K562 (cell line): ENCODE data around the gene MAP10. TPM values are rescaled to one million over a fixed set of nuclear protein-coding genes. Genes with fewer than 3 reads are reported as not detected.
A peak's percentile ranks its signal among the peaks of the same experiment; 100 is the strongest.

ENCODE experiments used
- BACH1 ChIP-seq: fragments of 200-800 bp; sonication (Bioruptor generic); IDR thresholded peaks from 2 replicates; pipeline ENCODE4 v1.6.1; 2016; ENCODE audit warnings: missing genetic modification characterization, missing compliant biosample characterization
- BRD9 ChIP-seq: fragments of 450-650 bp; IDR thresholded peaks from 2 replicates; pipeline ENCODE4 v1.6.1; 2018; ENCODE audit warnings: low read depth; ENCODE audit not compliant: partially characterized antibody
- ETV1 ChIP-seq: fragments of 450-650 bp; conservative IDR thresholded peaks from 2 replicates; pipeline ENCODE4 v1.6.1; 2016; ENCODE audit warnings: missing genetic modification characterization, control low read depth, low read depth, missing compliant biosample characterization
- FOXM1 ChIP-seq, 2 experiments: fragments of 450-650 bp in 1 of 2; sonication (generic) in 1 of 2; formaldehyde crosslinking in 1 of 2; IDR thresholded peaks; 2 replicates each; pipeline versions ENCODE4 v1.6.1 to v1.9.0; 2017 to 2022; ENCODE audit warnings: low read depth in 2 of 2, mild to moderate bottlenecking in 2 of 2, missing genetic modification reagents in 1 of 2, moderate library complexity in 1 of 2
- GABPB1 ChIP-seq: sonication (generic); formaldehyde crosslinking; IDR thresholded peaks from 2 replicates; pipeline ENCODE4 v1.8.0; 2022; ENCODE audit warnings: mild to moderate bottlenecking, missing genetic modification reagents
- HNRNPH1 ChIP-seq: fragments of 200-400 bp; formaldehyde crosslinking; optimal IDR thresholded peaks from 2 replicates; pipeline ENCODE3; 2017; ENCODE audit warnings: low read depth, mild to moderate bottlenecking, low read length, moderate library complexity
- MAFF ChIP-seq: IDR thresholded peaks from 2 replicates; pipeline ENCODE4 v1.6.1; 2012; ENCODE audit warnings: low read length, improper control_type of control experiment
- MAFG ChIP-seq: fragments of 450-650 bp; conservative IDR thresholded peaks from 2 replicates; pipeline ENCODE4 v1.6.1; 2016; ENCODE audit warnings: missing genetic modification characterization, missing compliant biosample characterization
- MAFK ChIP-seq: IDR thresholded peaks from 2 replicates; pipeline ENCODE4 v1.6.1; 2011; ENCODE audit warnings: low read length, improper control_type of control experiment
- NFE2 ChIP-seq: IDR thresholded peaks from 2 replicates; pipeline ENCODE4 v1.6.1; 2014; ENCODE audit warnings: antibody characterized with exemption, low read depth
- NFYB ChIP-seq: IDR thresholded peaks from 2 replicates; pipeline ENCODE4 v1.6.1; 2011; ENCODE audit warnings: mild to moderate bottlenecking, moderate library complexity; ENCODE audit not compliant: insufficient read length; ENCODE audit errors: extremely low read depth
- NONO ChIP-seq, 2 experiments: fragments of 200-400 bp in 1 of 2; fragments of 450-650 bp in 1 of 2; formaldehyde crosslinking in 1 of 2; IDR thresholded peaks; 2 replicates each; pipeline ENCODE4 v1.6.1; 2017; ENCODE audit warnings: low read depth in 2 of 2, mild to moderate bottlenecking in 2 of 2, moderate library complexity in 2 of 2, low read length in 1 of 2
- PHB2 ChIP-seq: fragments of 450-650 bp; IDR thresholded peaks from 2 replicates; pipeline ENCODE4 v1.6.1; 2017; ENCODE audit warnings: low read depth
- PHF8 ChIP-seq: fragments of 200-600 bp; sonication (generic); IDR thresholded peaks from 2 replicates; pipeline ENCODE4 v1.6.1; 2012; ENCODE audit warnings: mixed run types, mild to moderate bottlenecking, inconsistent platforms, low read length, moderate library complexity, borderline replicate concordance
- PPARD ChIP-seq: fragments of 250-450 bp; sonication (Bioruptor Pico); IDR thresholded peaks from 2 replicates; pipeline ENCODE4 v1.8.0; 2022; ENCODE audit warnings: inconsistent platforms, mild to moderate bottlenecking, moderate library complexity
- SIN3B ChIP-seq: fragments of 450-650 bp; IDR thresholded peaks from 2 replicates; pipeline ENCODE4 v1.6.1; 2017; ENCODE audit warnings: low read depth, mild to moderate bottlenecking, moderate library complexity
- SMARCC2 ChIP-seq: fragments of 450-650 bp; IDR thresholded peaks from 2 replicates; pipeline ENCODE4 v1.6.1; 2017; ENCODE audit warnings: antibody characterized with exemption, moderate library complexity, mild to moderate bottlenecking, low read depth
- SNRNP70 ChIP-seq: fragments of 200-400 bp; formaldehyde crosslinking; optimal IDR thresholded peaks from 2 replicates; pipeline ENCODE3; 2017; ENCODE audit warnings: low read depth, low read length
- TRIM24 ChIP-seq, 2 experiments: fragments of 450-650 bp; IDR thresholded peaks; 2 replicates each; pipeline ENCODE4 v1.6.1; 2016
- TRIM28 ChIP-seq: fragments of 450-650 bp; IDR thresholded peaks from 2 replicates; pipeline ENCODE4 v1.6.1; 2017
- ZFX ChIP-seq: sonication (generic); formaldehyde crosslinking; IDR thresholded peaks from 2 replicates; pipeline ENCODE4 v1.8.0; 2022; ENCODE audit warnings: mild to moderate bottlenecking, missing genetic modification reagents, moderate library complexity
- ZNF133 ChIP-seq: fragments of 250-450 bp; sonication (Bioruptor Pico); IDR thresholded peaks from 2 replicates; pipeline ENCODE4 v1.4.0; 2020; ENCODE audit warnings: mild to moderate bottlenecking
- ZNF316 ChIP-seq: fragments of 450-650 bp; IDR thresholded peaks from 2 replicates; pipeline ENCODE4 v1.6.1; 2016
- ZNF324 ChIP-seq: fragments of 250-450 bp; sonication (Bioruptor Pico); IDR thresholded peaks from 2 replicates; pipeline ENCODE4 v1.4.0; 2020; ENCODE audit warnings: mild to moderate bottlenecking
- ZNF507 ChIP-seq: conservative IDR thresholded peaks from 2 replicates; pipeline ENCODE4 v1.6.1; 2017; ENCODE audit warnings: missing genetic modification characterization, missing compliant biosample characterization
- ZSCAN32 ChIP-seq: fragments of 450-650 bp; formaldehyde crosslinking; IDR thresholded peaks from 2 replicates; pipeline ENCODE4 v1.4.0; 2020; ENCODE audit warnings: mild to moderate bottlenecking, moderate library complexity
- polyA plus RNA-seq, 8 experiments: library from polyadenylated mRNA; depleted of rRNA in 4 of 8; stranded (reverse) in 5 of 8; unstranded in 3 of 8; fragments of >200 nt; fragmentation: Nextera tagmentation in 2 of 8; fragmentation: Illumina TruSeq in 1 of 8; extraction: Ambion mirVana in 2 of 8; extraction: Trizol in 1 of 8; gene quantifications; 2 replicates each; pipeline versions ENCODE4 v1.2.1 to v1.2.3, GENCODE V29; 2011 to 2014; ENCODE audit warnings: inconsistent platforms in 1 of 8, missing spikeins in 1 of 8
- total RNA-seq, 7 experiments: library from RNA; depleted of rRNA in 6 of 7; stranded (reverse); fragments of >200 nt in 6 of 7; fragmentation: Illumina TruSeq in 2 of 7; extraction: Trizol in 2 of 7; gene quantifications; 2 replicates each; pipeline versions ENCODE4 v1.2.1 to v1.2.3, GENCODE V29; 2011 to 2021; ENCODE audit warnings: low replicate concordance in 1 of 7
- TF ChIP-seq, protein P1 (sequence below): fragments of 450-650 bp; IDR thresholded peaks from 2 replicates; pipeline ENCODE4 v1.6.1; 2016; ENCODE audit warnings: borderline replicate concordance
- TF ChIP-seq, protein P2 (sequence below): sonication (generic); formaldehyde crosslinking; IDR thresholded peaks from 2 replicates; pipeline ENCODE4 v1.8.0; 2022; ENCODE audit warnings: missing genetic modification reagents, mild to moderate bottlenecking, borderline replicate concordance
- TF ChIP-seq, protein P3 (sequence below), 2 experiments: fragments of 450-650 bp in 1 of 2; sonication (generic) in 1 of 2; formaldehyde crosslinking; conservative IDR thresholded peaks; 2 replicates each; pipeline versions ENCODE4 v1.4.0 to v1.8.1; 2020 to 2022; ENCODE audit warnings: mild to moderate bottlenecking in 1 of 2, missing genetic modification reagents in 1 of 2
- TF ChIP-seq, protein P4 (sequence below): fragments of 250-450 bp; sonication (Bioruptor Pico); IDR thresholded peaks from 2 replicates; pipeline ENCODE4 v1.8.0; 2021; ENCODE audit warnings: moderate library complexity, mild to moderate bottlenecking, inconsistent platforms

Gene MAP10
- total and polyA plus RNA-seq, 9 of the 15 experiments (the other 6 are each of a cell fraction or from before 2014, with no cell fraction given), result 0.11 to 0.98 (median 0.69) TPM

DNA sequence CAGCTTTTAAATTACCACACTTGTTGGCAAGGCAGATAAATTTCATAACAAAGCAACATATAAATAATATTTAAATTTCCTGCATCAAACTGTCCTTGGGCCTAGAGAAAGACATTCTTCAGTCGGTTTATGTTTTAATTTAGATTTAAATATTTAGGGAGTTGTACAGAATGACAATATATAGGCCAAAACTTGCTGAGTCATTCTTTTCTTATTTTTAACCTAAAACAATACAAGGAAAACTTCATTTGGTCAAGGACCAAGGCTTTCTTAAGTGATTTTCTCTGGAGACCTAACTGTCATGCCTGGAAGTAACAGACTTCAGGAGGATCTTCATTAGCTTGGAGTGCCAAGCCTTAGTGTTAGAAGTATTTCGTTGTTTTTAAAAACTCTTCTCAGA lies 5.6 kb downstream of the MAP10 start (continued):
- TF ChIP-seq, protein P1, sequence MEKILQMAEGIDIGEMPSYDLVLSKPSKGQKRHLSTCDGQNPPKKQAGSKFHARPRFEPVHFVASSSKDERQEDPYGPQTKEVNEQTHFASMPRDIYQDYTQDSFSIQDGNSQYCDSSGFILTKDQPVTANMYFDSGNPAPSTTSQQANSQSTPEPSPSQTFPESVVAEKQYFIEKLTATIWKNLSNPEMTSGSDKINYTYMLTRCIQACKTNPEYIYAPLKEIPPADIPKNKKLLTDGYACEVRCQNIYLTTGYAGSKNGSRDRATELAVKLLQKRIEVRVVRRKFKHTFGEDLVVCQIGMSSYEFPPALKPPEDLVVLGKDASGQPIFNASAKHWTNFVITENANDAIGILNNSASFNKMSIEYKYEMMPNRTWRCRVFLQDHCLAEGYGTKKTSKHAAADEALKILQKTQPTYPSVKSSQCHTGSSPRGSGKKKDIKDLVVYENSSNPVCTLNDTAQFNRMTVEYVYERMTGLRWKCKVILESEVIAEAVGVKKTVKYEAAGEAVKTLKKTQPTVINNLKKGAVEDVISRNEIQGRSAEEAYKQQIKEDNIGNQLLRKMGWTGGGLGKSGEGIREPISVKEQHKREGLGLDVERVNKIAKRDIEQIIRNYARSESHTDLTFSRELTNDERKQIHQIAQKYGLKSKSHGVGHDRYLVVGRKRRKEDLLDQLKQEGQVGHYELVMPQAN, result no peak
- no peak for TF ChIP-seq ZNF133
- TF ChIP-seq HNRNPH1, result no peak
- peak; percentile 88 for TF ChIP-seq MAFK
- TF ChIP-seq TRIM28, result no peak
- no peak for TF ChIP-seq PHB2
- no peak for TF ChIP-seq SMARCC2
- no peak for TF ChIP-seq SNRNP70
- TF ChIP-seq ETV1 (tag), result no peak
- TF ChIP-seq ZFX, result no peak
- TF ChIP-seq ZSCAN32 (CRISPR knock-in tag), result no peak
- TF ChIP-seq, protein P2, sequence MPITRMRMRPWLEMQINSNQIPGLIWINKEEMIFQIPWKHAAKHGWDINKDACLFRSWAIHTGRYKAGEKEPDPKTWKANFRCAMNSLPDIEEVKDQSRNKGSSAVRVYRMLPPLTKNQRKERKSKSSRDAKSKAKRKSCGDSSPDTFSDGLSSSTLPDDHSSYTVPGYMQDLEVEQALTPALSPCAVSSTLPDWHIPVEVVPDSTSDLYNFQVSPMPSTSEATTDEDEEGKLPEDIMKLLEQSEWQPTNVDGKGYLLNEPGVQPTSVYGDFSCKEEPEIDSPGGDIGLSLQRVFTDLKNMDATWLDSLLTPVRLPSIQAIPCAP (CRISPR knock-in tag), result no peak
- TF ChIP-seq GABPB1 (CRISPR knock-in tag), result no peak
- TF ChIP-seq ZNF324, result no peak
- no peak for TF ChIP-seq NFYB
- peak; percentile 92 for TF ChIP-seq MAFF
- TF ChIP-seq MAFG (tag), result peak; percentile 93
- TF ChIP-seq BACH1 (tag), result peak; percentile 76; the same call in 1 of the 2 replicates
- TF ChIP-seq, protein P3, sequence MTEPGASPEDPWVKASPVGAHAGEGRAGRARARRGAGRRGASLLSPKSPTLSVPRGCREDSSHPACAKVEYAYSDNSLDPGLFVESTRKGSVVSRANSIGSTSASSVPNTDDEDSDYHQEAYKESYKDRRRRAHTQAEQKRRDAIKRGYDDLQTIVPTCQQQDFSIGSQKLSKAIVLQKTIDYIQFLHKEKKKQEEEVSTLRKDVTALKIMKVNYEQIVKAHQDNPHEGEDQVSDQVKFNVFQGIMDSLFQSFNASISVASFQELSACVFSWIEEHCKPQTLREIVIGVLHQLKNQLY (CRISPR knock-in tag; conservative IDR thresholded peaks at IDR 0.05), result no peak
- TF ChIP-seq ZNF316, result peak; percentile 94
- no peak for TF ChIP-seq SIN3B
- no peak for TF ChIP-seq PPARD (CRISPR knock-in tag)
- no peak for TF ChIP-seq NONO (IDR thresholded peaks at IDR 0.05; ENCODE audit: low read depth in 2 of 2, low read length in 1 of 2)
- TF ChIP-seq, protein P4, sequence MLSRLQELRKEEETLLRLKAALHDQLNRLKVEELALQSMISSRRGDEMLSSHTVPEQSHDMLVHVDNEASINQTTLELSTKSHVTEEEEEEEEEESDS, result no peak
- TF ChIP-seq FOXM1 (IDR thresholded peaks at IDR 0.05; ENCODE audit: low read depth), result no peak
- TF ChIP-seq FOXM1 (CRISPR knock-in tag; IDR thresholded peaks at IDR 0.05; ENCODE audit: low read depth), result no peak
- TF ChIP-seq TRIM24 (IDR thresholded peaks at IDR 0.05), result no peak
- TF ChIP-seq PHF8, result no peak
- TF ChIP-seq NFE2, result peak; percentile 71
- no peak for TF ChIP-seq ZNF507 (tag)
- TF ChIP-seq BRD9, result no peak
